IMR-90 (cell line): ENCODE measurements around the gene GLT1D1. TPM values are rescaled to one million over a fixed set of nuclear protein-coding genes. Genes with fewer than 3 reads are reported as not detected.

Source experiments
- ATAC-seq: fragments of 200-7000 bp; cut with Tn5 transposase; 2 replicates; pipeline ENCODE4 v1.9.1; 2020; ENCODE audit warnings: low read depth, mild to moderate bottlenecking, moderate library complexity
- BruUV-seq: library from RNA; stranded (reverse); fragments of 400-500 nt; replicated peaks from 2 replicates; lab custom pipeline; 2021; lab: Mats Ljungman, UMichigan
- CTCF ChIA-PET: fragments of 300-600 bp; formaldehyde crosslinking; extraction: SDS; loops from one replicate; lab custom pipeline; 2021; ENCODE audit warnings: antibody characterized with exemption; lab: Yijun Ruan, JAX
- POLR2A ChIA-PET: fragments of 300-600 bp; sonication (Branson Sonifier 250); formaldehyde crosslinking; loops from one replicate; lab custom pipeline; 2022; ENCODE audit warnings: antibody characterized with exemption; ENCODE audit not compliant: unreplicated experiment; lab: Charles Lee
- DNase-seq: peaks from one replicate; pipeline ENCODE4 v3.0.0; 2013
- H2AFZ ChIP-seq: replicated peaks from 2 replicates; pipeline ENCODE3; 2013; ENCODE audit warnings: low read length, mild to moderate bottlenecking; ENCODE audit not compliant: poor library complexity
- H2AK5ac ChIP-seq: 2 replicates; pipeline ENCODE4 v1.6.1; 2013; ENCODE audit warnings: low read depth, low read length, inconsistent platforms
- H2AK9ac ChIP-seq: replicated peaks from 2 replicates; pipeline ENCODE3; 2013; ENCODE audit warnings: mild to moderate bottlenecking, low read depth, low read length, moderate library complexity; ENCODE audit not compliant: poor library complexity
- H2BK120ac ChIP-seq: 2 replicates; pipeline ENCODE4 v1.6.1; 2013; ENCODE audit warnings: low read depth, low read length, inconsistent platforms
- H2BK15ac ChIP-seq: 3 replicates; pipeline ENCODE4 v1.6.1; 2013; ENCODE audit warnings: low read depth, low read length, inconsistent platforms
- H2BK20ac ChIP-seq: 2 replicates; pipeline ENCODE4 v1.6.1; 2013; ENCODE audit warnings: low read depth, mild to moderate bottlenecking, inconsistent platforms, low read length, moderate library complexity
- H2BK5ac ChIP-seq: 2 replicates; pipeline ENCODE4 v1.6.1; 2013; ENCODE audit warnings: mild to moderate bottlenecking, low read depth, low read length, inconsistent platforms; ENCODE audit not compliant: poor library complexity, severe bottlenecking
- H3K14ac ChIP-seq: replicated peaks from 2 replicates; pipeline ENCODE4 v1.6.1; 2013; ENCODE audit warnings: low read depth, low read length, inconsistent platforms
- H3K18ac ChIP-seq: 2 replicates; pipeline ENCODE4 v1.6.1; 2013; ENCODE audit warnings: low read depth, low read length, control low read depth
- H3K23ac ChIP-seq: 2 replicates; pipeline ENCODE4 v1.6.1; 2013; ENCODE audit warnings: low read depth, low read length, inconsistent platforms
- H3K27ac ChIP-seq: 2 replicates; pipeline ENCODE4 v1.5.1; 2013; ENCODE audit warnings: mild to moderate bottlenecking, control low read depth, low read length; ENCODE audit not compliant: insufficient read depth
- H3K27me3 ChIP-seq: 2 replicates; pipeline ENCODE4 v1.6.1; 2013; ENCODE audit warnings: low read length; ENCODE audit not compliant: control insufficient read depth, insufficient read depth
- H3K36me3 ChIP-seq: 2 replicates; pipeline ENCODE4 v1.6.1; 2013; ENCODE audit warnings: low read length, mixed read lengths; ENCODE audit not compliant: control insufficient read depth, insufficient read depth
- H3K4ac ChIP-seq: 2 replicates; pipeline ENCODE4 v1.6.1; 2013; ENCODE audit warnings: low read depth, low read length, inconsistent platforms
- H3K4me1 ChIP-seq: 2 replicates; pipeline ENCODE4 v1.6.1; 2013; ENCODE audit warnings: low read length, mixed read lengths; ENCODE audit not compliant: control insufficient read depth, insufficient read depth
- H3K4me2 ChIP-seq: 2 replicates; pipeline ENCODE4 v1.6.1; 2013; ENCODE audit warnings: low read depth, mild to moderate bottlenecking, control low read depth, low read length, moderate library complexity
- H3K4me3 ChIP-seq: 2 replicates; pipeline ENCODE4 v1.5.1; 2013; ENCODE audit warnings: low read depth, mild to moderate bottlenecking, control low read depth, low read length, moderate library complexity; ENCODE audit not compliant: insufficient read depth
- H3K56ac ChIP-seq: 2 replicates; pipeline ENCODE4 v1.6.1; 2013; ENCODE audit warnings: low read length, inconsistent platforms; ENCODE audit not compliant: insufficient read depth; ENCODE audit errors: extremely low read depth
- H3K79me1 ChIP-seq, 2 experiments: 2 replicates each; pipeline ENCODE4 v1.6.1; 2013; ENCODE audit warnings: low read length in 2 of 2, inconsistent platforms in 1 of 2, low read depth in 1 of 2
- H3K9ac ChIP-seq: 2 replicates; pipeline ENCODE4 v1.6.1; 2013; ENCODE audit warnings: low read depth, low read length, control low read depth
- H3K9me1 ChIP-seq: 2 replicates; pipeline ENCODE4 v1.6.1; 2013; ENCODE audit warnings: low read length, inconsistent platforms; ENCODE audit not compliant: insufficient read depth
- H3K9me3 ChIP-seq: 2 replicates; pipeline ENCODE4 v1.6.1; 2013; ENCODE audit warnings: low read length; ENCODE audit not compliant: control insufficient read depth, insufficient read depth
- H4K20me1 ChIP-seq: 2 replicates; pipeline ENCODE4 v1.6.1; 2013; ENCODE audit warnings: low read length, inconsistent platforms; ENCODE audit not compliant: insufficient read depth
- H4K5ac ChIP-seq: 2 replicates; pipeline ENCODE4 v1.6.1; 2013; ENCODE audit warnings: mild to moderate bottlenecking, low read depth, low read length, control low read depth
- H4K8ac ChIP-seq, 2 experiments: 2 replicates each; pipeline ENCODE4 v1.6.1; 2013; ENCODE audit warnings: low read depth in 2 of 2, low read length in 2 of 2, control low read depth in 1 of 2, inconsistent platforms in 1 of 2
- H4K91ac ChIP-seq: 2 replicates; pipeline ENCODE4 v1.6.1; 2013; ENCODE audit warnings: low read depth, low read length, inconsistent platforms; ENCODE audit not compliant: insufficient read depth
- BHLHE40 ChIP-seq: fragments of 150-350 bp; IDR thresholded peaks from 2 replicates; pipeline ENCODE4 v1.6.1; 2016; ENCODE audit warnings: mild to moderate bottlenecking, low read depth, low read length
- CTCF ChIP-seq: conservative IDR thresholded peaks from 2 replicates; pipeline ENCODE4 v1.5.1; 2012; ENCODE audit warnings: mild to moderate bottlenecking, low read depth, low read length, improper control_type of control experiment
- ELK1 ChIP-seq: fragments of 150-350 bp; IDR thresholded peaks from 2 replicates; pipeline ENCODE4 v1.6.1; 2016; ENCODE audit warnings: low read depth, mild to moderate bottlenecking, low read length, moderate library complexity, borderline replicate concordance
- RCOR1 ChIP-seq: IDR thresholded peaks from 2 replicates; pipeline ENCODE4 v1.6.1; 2012; ENCODE audit warnings: mild to moderate bottlenecking, low read length, improper control_type of control experiment; ENCODE audit not compliant: insufficient replicate concordance
- WGBS, 2 experiments: methylation state at CpG; one replicate each; pipeline versions ENCODE4 v1.1.5 to v1.1.7; 2013; ENCODE audit warnings: missing lambda C conversion rate in 2 of 2; ENCODE audit not compliant: insufficient read length in 1 of 2; ENCODE audit errors: extremely low coverage in 2 of 2; 5-methylcytosine and 5-hydroxymethylcytosine counted together
- dilution Hi-C: fragments of 300-500 bp; cut with HindIII; formaldehyde crosslinking; loops from one replicate; pipeline ENCODE4 v1.14.3; 2018; ENCODE audit warnings: low sequenced_read_pairs; ENCODE audit not compliant: unreplicated experiment
- in situ Hi-C: fragments of 300-500 bp; cut with MboI; formaldehyde crosslinking; loops from 3 replicates; pipeline ENCODE4 v1.14.3; 2019; ENCODE audit warnings: low sequenced_read_pairs, inconsistent platforms, mixed read lengths
- intact Hi-C: fragments of 100-400 bp; cut with micrococcal nuclease; formaldehyde crosslinking; loops from 2 replicates; pipeline ENCODE4 v1.10.0; 2022
- polyA plus RNA-seq, 3 experiments: library from polyadenylated mRNA; depleted of rRNA; stranded (reverse); fragments of >200 nt; gene quantifications; 2 replicates each; pipeline ENCODE4 v1.2.3, GENCODE V29; 2012; ENCODE audit warnings: low replicate concordance in 1 of 3
- total RNA-seq: library from RNA; depleted of rRNA; stranded (reverse); fragments of >200 nt; gene quantifications from 2 replicates; pipeline ENCODE4 v1.2.3, GENCODE V29; 2012

GLT1D1 gene
- total and polyA plus RNA-seq, 2 of the 4 experiments (the other 2 are of a cell fraction): not detected

- Histone ChIP-seq H3K56ac (no peak overlapping the region), H2BK20ac (no peak overlapping the region), H3K9ac (no peak overlapping the region), H3K27me3 (no peaks in the 10 kb centered on the region), H3K4me1 (no peaks in the 10 kb centered on the region), H3K9me1 (no peaks in the 10 kb centered on the region), H3K4me2 (no peak overlapping the region), H2AK5ac (no peak overlapping the region), H3K36me3 (no peaks in the 10 kb centered on the region), H3K23ac (no peak overlapping the region), H2AK9ac (no peak overlapping the region), H3K4ac (no peak overlapping the region), H4K8ac (no peak overlapping the region), H3K79me1 (no peaks in the 10 kb centered on the region), H2BK120ac (no peak overlapping the region), H4K91ac (no peak overlapping the region), H2BK5ac (no peak overlapping the region), H3K27ac (no peak overlapping the region), H2BK15ac (no peak overlapping the region), H3K18ac (no peak overlapping the region), H3K14ac (no peak overlapping the region), H3K9me3 (peaks cover 21% of the 10 kb centered on the region), H2AFZ (no peak overlapping the region), H4K5ac (no peak overlapping the region), H4K20me1 (no peaks in the 10 kb centered on the region), H3K4me3 (no peak overlapping the region)
- ATAC-seq: no peak
- CTCF ChIA-PET: no interaction called here
- in situ Hi-C loops (no loop called here), intact Hi-C loops (no loop called here), dilution Hi-C loops (no loop called here)
- BruUV-seq: no TSS peak
- WGBS, 2 experiments: 72% methylated on average over 3 of the region's 15 CpGs; no CpG with 5 or more reads in 1 of the 2 experiments
- no peak for TF ChIP-seq BHLHE40
- TF ChIP-seq RCOR1: no peak
- TF ChIP-seq CTCF: no peak
- no peak for TF ChIP-seq ELK1
- DNase-seq: no peak
- POLR2A ChIA-PET: no interaction called here
Measured at GRCh38 chr12:128940090-128940888, 87.0 kb downstream of the GLT1D1 start.
